GM12864 (cell line): Measurements from ENCODE around the gene AGRN.

Experiments used
- DNase-seq: peaks from one replicate; pipeline ENCODE4 v3.0.0-alpha.2; 2011; ENCODE audit warnings: low read depth
- H3K4me3 ChIP-seq: 2 replicates; pipeline ENCODE4 v1.5.1; 2011; ENCODE audit warnings: mild to moderate bottlenecking, low read depth, low read length, control low read depth
- TF ChIP-seq, protein P1 (sequence below): IDR thresholded peaks from 2 replicates; pipeline ENCODE4 v1.5.1; 2011; ENCODE audit warnings: low read depth, mild to moderate bottlenecking, moderate library complexity, low read length, control low read depth, inconsistent platforms; ENCODE audit errors: missing control alignments

Gene AGRN

DNA sequence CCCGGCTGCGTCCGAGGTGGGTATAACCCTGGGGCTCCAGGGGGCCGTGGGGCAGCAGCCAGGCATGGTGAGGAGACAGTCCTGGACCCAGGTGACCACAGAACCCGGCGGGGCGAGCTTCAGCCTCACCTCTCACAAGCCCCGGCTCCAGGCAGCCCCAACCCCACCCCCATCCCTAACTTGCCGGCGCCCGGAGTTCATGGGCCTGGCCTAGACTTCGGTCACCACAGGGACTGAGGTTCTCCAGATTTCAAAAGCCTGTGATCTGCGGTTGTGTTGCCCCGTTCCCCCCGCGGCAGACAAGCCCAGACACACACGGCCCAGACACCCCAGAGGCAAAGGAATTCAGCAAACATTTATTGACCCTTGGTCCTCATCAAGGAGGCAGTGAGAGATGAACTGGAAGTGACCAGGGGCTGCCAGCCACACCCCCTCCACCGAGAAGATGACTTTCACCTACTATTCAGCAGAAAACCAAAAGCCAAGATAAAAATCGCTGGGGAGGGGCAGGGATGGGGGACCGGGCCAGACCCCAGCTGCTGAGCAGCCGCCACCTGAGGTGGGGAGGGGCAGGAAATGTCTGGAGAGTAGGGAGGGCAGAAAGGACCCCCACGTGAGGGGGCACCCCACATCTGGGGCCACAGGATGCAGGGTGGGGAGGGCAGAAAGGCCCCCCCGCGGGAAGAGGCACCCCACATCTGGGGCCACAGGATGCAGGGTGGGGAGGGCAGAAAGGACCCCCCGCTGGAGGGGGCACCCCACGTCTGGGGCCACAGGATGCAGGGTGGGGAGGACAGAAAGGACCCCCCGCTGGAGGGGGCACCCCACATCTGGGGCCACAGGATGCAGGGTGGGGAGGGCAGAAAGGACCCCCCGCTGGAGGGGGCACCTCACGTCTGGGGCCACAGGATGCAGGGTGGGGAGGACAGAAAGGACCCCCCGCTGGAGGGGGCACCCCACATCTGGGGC, 24.0 kb upstream of the AGRN start:
- DNase-seq, result no peak
- H3K4me3 ChIP-seq, result no peak overlapping the region
- TF ChIP-seq, protein P1, sequence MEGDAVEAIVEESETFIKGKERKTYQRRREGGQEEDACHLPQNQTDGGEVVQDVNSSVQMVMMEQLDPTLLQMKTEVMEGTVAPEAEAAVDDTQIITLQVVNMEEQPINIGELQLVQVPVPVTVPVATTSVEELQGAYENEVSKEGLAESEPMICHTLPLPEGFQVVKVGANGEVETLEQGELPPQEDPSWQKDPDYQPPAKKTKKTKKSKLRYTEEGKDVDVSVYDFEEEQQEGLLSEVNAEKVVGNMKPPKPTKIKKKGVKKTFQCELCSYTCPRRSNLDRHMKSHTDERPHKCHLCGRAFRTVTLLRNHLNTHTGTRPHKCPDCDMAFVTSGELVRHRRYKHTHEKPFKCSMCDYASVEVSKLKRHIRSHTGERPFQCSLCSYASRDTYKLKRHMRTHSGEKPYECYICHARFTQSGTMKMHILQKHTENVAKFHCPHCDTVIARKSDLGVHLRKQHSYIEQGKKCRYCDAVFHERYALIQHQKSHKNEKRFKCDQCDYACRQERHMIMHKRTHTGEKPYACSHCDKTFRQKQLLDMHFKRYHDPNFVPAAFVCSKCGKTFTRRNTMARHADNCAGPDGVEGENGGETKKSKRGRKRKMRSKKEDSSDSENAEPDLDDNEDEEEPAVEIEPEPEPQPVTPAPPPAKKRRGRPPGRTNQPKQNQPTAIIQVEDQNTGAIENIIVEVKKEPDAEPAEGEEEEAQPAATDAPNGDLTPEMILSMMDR, result no peak

DNA sequence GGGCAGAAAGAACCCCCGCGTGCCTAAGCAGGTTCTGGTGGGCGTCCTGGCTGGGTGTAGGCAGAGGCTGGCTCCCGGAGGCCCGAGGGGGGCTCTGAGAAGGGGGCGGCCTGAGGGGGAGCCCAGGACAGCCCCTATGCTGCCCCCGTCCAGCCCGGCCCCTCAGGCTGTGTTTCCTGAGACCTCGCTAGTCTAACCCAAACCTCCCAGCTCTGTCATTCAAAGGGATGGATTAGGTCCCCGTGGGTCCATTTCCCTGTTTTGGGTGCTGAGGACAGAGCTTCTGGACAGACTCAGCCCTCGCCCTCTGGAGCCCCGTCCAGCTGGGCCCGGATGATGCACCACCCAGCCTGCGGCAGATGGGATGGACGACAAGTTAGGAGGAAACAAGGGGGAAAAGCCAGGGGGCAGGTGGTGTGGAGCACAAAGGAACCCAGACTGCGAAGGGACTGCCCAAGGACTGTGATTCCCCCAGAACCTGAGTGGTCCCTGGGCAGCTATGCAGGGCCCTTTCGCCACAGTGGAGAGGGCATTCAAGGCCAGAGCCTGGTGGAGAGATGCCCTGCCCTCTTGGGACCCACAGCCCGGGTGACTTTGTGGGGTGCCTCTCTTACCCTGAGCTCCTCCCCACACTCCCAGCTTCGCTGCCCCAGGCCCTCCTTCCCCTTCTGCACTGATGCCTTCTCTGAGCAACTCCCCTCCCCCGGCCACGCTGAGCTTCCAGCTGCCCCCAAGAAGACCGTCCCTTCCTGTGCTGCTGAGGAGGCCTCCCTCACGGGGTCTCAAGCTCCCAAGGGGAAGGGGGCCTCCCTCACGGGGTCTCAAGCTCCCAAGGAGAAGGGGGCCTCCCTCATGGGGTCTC, 22.8 kb upstream of the AGRN start:
- no peak for DNase-seq
- TF ChIP-seq, protein P1, result no peak
- H3K4me3 ChIP-seq, result no peak overlapping the region

DNA sequence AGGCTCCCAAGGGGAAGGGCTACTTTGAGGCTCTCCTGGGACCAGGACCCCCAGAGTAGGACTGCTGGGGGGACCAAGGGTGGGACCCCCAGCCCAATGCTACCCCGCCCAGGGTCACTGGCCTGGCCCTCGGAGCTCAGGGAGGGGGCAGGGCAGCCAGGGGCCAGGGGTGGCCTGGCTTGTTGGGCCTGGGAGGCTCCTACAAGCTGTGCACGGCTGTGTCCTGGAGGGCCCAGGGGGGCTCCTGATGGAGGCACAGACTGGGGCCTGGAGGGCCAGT, 22.3 kb upstream of the AGRN start:
- no peak for DNase-seq
- TF ChIP-seq, protein P1, result no peak
- H3K4me3 ChIP-seq, result no peak overlapping the region

DNA sequence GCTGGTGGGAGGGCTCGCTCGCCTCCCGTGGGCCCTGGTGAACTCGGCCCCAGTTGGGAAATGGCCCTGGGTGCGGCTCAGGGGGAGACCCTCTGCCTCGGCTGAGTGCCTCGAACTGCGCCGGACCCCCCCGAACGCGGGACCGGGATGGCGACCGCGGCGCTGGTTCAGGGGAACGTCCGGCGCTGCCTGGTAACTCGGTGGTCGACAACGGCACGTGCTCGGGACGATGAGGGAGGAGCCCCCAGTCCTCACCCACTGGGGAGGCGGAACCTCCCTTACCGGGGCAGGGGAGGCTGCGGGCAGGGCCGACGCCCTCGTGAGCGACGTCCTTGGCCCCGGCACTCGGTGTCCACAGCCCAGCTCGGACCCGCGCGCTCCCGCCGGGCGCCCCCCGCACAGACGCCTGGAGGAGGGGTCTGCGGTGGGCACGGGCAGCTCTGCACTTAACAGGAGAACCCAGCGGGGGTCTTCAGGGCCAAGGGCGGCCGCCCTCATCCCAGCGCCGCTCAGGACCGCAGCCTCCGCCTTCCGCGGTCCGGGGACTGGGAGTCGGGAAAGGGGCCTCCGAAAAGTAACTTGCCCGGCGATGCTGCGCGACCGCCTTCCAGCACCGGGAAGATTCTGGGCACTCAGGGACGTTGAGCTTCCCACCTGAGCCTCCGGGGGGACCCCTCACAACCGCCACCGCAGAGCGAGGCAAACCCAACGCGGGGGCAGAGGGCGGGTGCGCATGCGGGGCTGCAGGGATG, 21.8 kb upstream of the AGRN start:
- no peak for DNase-seq
- TF ChIP-seq, protein P1, result no peak
- H3K4me3 ChIP-seq, result no peak overlapping the region

DNA sequence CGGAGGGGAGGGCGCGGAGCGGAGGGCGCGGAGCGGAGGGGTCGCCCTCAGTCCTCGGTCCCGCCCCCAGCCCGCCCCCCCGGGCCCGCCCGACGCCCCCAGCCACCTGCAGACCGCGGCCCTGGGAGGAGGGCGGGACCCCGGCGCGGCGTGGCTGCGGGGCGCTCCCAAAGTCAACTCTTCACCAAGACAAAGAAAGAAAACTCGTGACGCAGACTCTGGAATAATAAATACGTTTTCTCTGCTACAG, 21.2 kb upstream of the AGRN start:
- no peak for DNase-seq
- TF ChIP-seq, protein P1, result no peak
- H3K4me3 ChIP-seq, result no peak overlapping the region

DNA sequence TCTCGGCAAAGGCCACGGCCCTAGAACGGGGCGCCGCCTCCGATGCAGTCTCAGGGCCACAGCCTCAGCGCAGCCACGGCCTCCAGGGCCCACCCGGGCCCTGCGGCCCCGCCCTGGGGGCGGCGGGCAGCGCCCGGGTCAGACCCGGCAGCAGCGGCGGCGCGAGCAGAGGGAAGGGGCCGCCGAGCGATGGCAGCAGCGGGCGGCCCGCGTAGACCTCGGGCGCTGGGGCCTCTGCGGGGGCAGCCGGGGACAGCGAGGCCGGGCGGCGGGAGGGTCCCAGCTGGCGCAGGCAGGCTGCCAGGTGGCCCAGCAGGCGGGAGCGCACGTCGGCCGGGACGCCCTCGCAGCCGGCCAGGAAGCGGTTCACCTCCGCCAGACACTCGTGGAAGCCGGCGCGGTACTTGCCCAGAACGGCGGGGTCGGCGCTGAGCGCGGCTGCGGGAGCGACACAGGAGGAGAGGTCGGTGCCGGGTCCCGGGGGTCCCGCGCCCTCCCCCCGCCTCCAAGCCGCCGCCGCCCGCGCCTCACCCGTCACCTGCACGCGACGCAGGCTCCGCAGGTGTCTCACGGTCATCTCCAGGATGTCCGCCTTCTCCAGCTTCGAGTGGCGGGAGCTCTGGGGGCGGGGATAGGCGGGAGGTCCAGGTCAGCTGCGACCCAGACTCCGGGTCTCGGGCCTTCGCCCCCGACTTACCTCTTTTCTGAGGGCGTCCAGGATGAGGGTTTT, 20.8 kb upstream of the AGRN start:
- no peak overlapping the region for H3K4me3 ChIP-seq
- DNase-seq, result no peak
- TF ChIP-seq, protein P1, result no peak
